HEK293 (cell line): ENCODE data around the gene CLP1.

Experiments used
- ATF2 ChIP-seq: fragments of 450-650 bp; formaldehyde crosslinking; IDR thresholded peaks from 2 replicates; pipeline ENCODE4 v1.5.1; 2016; ENCODE audit warnings: missing biosample characterization, missing genetic modification characterization, low read depth
- GLI2 ChIP-seq: fragments of 450-650 bp; formaldehyde crosslinking; IDR thresholded peaks from 2 replicates; pipeline ENCODE4; 2017; ENCODE audit warnings: missing biosample characterization, missing genetic modification characterization, low read depth, borderline replicate concordance
- REPIN1 ChIP-seq: fragments of 450-650 bp; formaldehyde crosslinking; IDR thresholded peaks from 2 replicates; pipeline ENCODE4 v1.5.1; 2017; ENCODE audit warnings: missing biosample characterization, missing genetic modification characterization, low read depth
- SCRT1 ChIP-seq: fragments of 450-650 bp; formaldehyde crosslinking; IDR thresholded peaks from 2 replicates; pipeline ENCODE4 v1.5.1; 2016; ENCODE audit warnings: missing biosample characterization, missing genetic modification characterization, borderline replicate concordance
- SP2 ChIP-seq: fragments of 450-650 bp; formaldehyde crosslinking; IDR thresholded peaks from 2 replicates; pipeline ENCODE4 v1.5.1; 2016; ENCODE audit warnings: missing biosample characterization, missing genetic modification characterization
- YY1 ChIP-seq: fragments of 450-650 bp; formaldehyde crosslinking; IDR thresholded peaks from 2 replicates; pipeline ENCODE4 v1.5.1; 2018; ENCODE audit warnings: missing biosample characterization, missing genetic modification characterization
- ZBTB8A ChIP-seq: fragments of 450-650 bp; formaldehyde crosslinking; IDR thresholded peaks from 2 replicates; pipeline ENCODE4 v1.5.1; 2016; ENCODE audit warnings: missing biosample characterization, missing genetic modification characterization
- ZFP37 ChIP-seq: fragments of 450-650 bp; formaldehyde crosslinking; IDR thresholded peaks from 2 replicates; pipeline ENCODE4 v1.5.1; 2016; ENCODE audit warnings: missing biosample characterization, missing genetic modification characterization
- ZNF16 ChIP-seq: fragments of 450-650 bp; formaldehyde crosslinking; IDR thresholded peaks from 2 replicates; pipeline ENCODE4 v1.5.1; 2016; ENCODE audit warnings: low read depth, missing biosample characterization, missing genetic modification characterization
- ZNF184 ChIP-seq: fragments of 450-650 bp; IDR thresholded peaks from 2 replicates; pipeline ENCODE4 v1.5.1; 2018; ENCODE audit warnings: missing biosample characterization, mild to moderate bottlenecking, missing genetic modification characterization
- ZNF23 ChIP-seq: fragments of 450-650 bp; formaldehyde crosslinking; IDR thresholded peaks from 2 replicates; pipeline ENCODE4 v1.5.1; 2016; ENCODE audit warnings: missing biosample characterization, missing genetic modification characterization, borderline replicate concordance
- ZNF274 ChIP-seq, 2 experiments: fragments of 200-500 bp in 1 of 2; fragments of 450-650 bp in 1 of 2; sonication (Bioruptor generic) in 1 of 2; formaldehyde crosslinking in 1 of 2; IDR thresholded peaks; 2 replicates each; pipeline versions ENCODE4 v1.5.1 to v1.6.1; 2014 to 2016; ENCODE audit warnings: borderline replicate concordance in 1 of 2, inconsistent platforms in 1 of 2, low read length in 1 of 2, missing biosample characterization in 1 of 2, missing genetic modification characterization in 1 of 2
- ZNF366 ChIP-seq: fragments of 450-650 bp; formaldehyde crosslinking; conservative IDR thresholded peaks from 2 replicates; pipeline ENCODE4 v1.5.1; 2016; ENCODE audit warnings: missing biosample characterization, missing genetic modification characterization
- ZNF391 ChIP-seq: fragments of 450-650 bp; formaldehyde crosslinking; IDR thresholded peaks from 2 replicates; pipeline ENCODE4 v1.5.1; 2016; ENCODE audit warnings: low read depth, missing biosample characterization, missing genetic modification characterization, borderline replicate concordance
- ZNF518A ChIP-seq: fragments of 450-650 bp; formaldehyde crosslinking; conservative IDR thresholded peaks from 2 replicates; pipeline ENCODE4 v1.5.1; 2016; ENCODE audit warnings: low read depth, missing biosample characterization, missing genetic modification characterization
- ZNF521 ChIP-seq: fragments of 450-650 bp; formaldehyde crosslinking; IDR thresholded peaks from 2 replicates; pipeline ENCODE4 v1.5.1; 2017; ENCODE audit warnings: missing biosample characterization, mild to moderate bottlenecking, missing genetic modification characterization
- ZNF548 ChIP-seq: fragments of 450-650 bp; formaldehyde crosslinking; IDR thresholded peaks from 2 replicates; pipeline ENCODE4 v1.5.1; 2016; ENCODE audit warnings: missing biosample characterization, missing genetic modification characterization
- ZNF561 ChIP-seq: fragments of 450-650 bp; IDR thresholded peaks from 2 replicates; pipeline ENCODE4 v1.5.1; 2018; ENCODE audit warnings: missing biosample characterization, missing genetic modification characterization, borderline replicate concordance
- ZNF585B ChIP-seq: fragments of 450-650 bp; formaldehyde crosslinking; IDR thresholded peaks from 2 replicates; pipeline ENCODE4 v1.5.1; 2016; ENCODE audit warnings: missing biosample characterization, missing genetic modification characterization
- ZNF621 ChIP-seq: fragments of 450-650 bp; formaldehyde crosslinking; IDR thresholded peaks from 2 replicates; pipeline ENCODE4 v1.5.1; 2017; ENCODE audit warnings: missing biosample characterization, missing genetic modification characterization
- ZNF777 ChIP-seq: fragments of 450-650 bp; formaldehyde crosslinking; IDR thresholded peaks from 2 replicates; pipeline ENCODE4 v1.5.1; 2017; ENCODE audit warnings: missing biosample characterization, missing genetic modification characterization, borderline replicate concordance
- ZNF792 ChIP-seq: fragments of 450-650 bp; formaldehyde crosslinking; IDR thresholded peaks from 2 replicates; pipeline ENCODE4 v1.5.1; 2016; ENCODE audit warnings: missing biosample characterization, missing genetic modification characterization
- ZNF837 ChIP-seq: fragments of 450-650 bp; formaldehyde crosslinking; IDR thresholded peaks from 2 replicates; pipeline ENCODE4 v1.5.1; 2016; ENCODE audit warnings: missing biosample characterization, missing genetic modification characterization
- ZXDB ChIP-seq: fragments of 450-650 bp; formaldehyde crosslinking; IDR thresholded peaks from 2 replicates; pipeline ENCODE4 v1.5.1; 2016; ENCODE audit warnings: missing biosample characterization, missing genetic modification characterization
- TF ChIP-seq, protein P1 (sequence below): fragments of 450-650 bp; formaldehyde crosslinking; IDR thresholded peaks from 2 replicates; pipeline ENCODE4 v1.5.1; 2016; ENCODE audit warnings: missing biosample characterization, missing genetic modification characterization
- TF ChIP-seq, protein P2 (sequence below): fragments of 450-650 bp; formaldehyde crosslinking; IDR thresholded peaks from 2 replicates; pipeline ENCODE4 v1.5.1; 2016; ENCODE audit warnings: missing biosample characterization, missing genetic modification characterization
- TF ChIP-seq, protein P3 (sequence below): fragments of 450-650 bp; formaldehyde crosslinking; IDR thresholded peaks from 2 replicates; pipeline ENCODE4 v1.5.1; 2016; ENCODE audit warnings: missing biosample characterization, missing genetic modification characterization

Gene CLP1

GRCh38 chr11:57667117-57667735 is 9.7 kb downstream of the CLP1 start (continued):
- 0 out of 2 replicates have a peak, but pooled peaks have one; percentile 22 for TF ChIP-seq ZBTB8A (tag by site-specific recombination)
- 0 out of 2 replicates have a peak, but pooled peaks have one; percentile 28 for TF ChIP-seq ZNF391 (tag by site-specific recombination)
- no peak for TF ChIP-seq ZNF521 (tag by site-specific recombination)
- TF ChIP-seq YY1 = peak; percentile 51; the same call in 1 of the 2 replicates
- TF ChIP-seq, protein P1, sequence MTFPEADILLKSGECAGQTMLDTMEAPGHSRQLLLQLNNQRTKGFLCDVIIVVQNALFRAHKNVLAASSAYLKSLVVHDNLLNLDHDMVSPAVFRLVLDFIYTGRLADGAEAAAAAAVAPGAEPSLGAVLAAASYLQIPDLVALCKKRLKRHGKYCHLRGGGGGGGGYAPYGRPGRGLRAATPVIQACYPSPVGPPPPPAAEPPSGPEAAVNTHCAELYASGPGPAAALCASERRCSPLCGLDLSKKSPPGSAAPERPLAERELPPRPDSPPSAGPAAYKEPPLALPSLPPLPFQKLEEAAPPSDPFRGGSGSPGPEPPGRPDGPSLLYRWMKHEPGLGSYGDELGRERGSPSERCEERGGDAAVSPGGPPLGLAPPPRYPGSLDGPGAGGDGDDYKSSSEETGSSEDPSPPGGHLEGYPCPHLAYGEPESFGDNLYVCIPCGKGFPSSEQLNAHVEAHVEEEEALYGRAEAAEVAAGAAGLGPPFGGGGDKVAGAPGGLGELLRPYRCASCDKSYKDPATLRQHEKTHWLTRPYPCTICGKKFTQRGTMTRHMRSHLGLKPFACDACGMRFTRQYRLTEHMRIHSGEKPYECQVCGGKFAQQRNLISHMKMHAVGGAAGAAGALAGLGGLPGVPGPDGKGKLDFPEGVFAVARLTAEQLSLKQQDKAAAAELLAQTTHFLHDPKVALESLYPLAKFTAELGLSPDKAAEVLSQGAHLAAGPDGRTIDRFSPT (tag by site-specific recombination) = no peak
- TF ChIP-seq ZNF518A = no peak; the same call in 1 of the 2 replicates
- peak; percentile 66 for TF ChIP-seq ZXDB
- TF ChIP-seq ZNF837 (tag by site-specific recombination) = no peak
- TF ChIP-seq, protein P2, sequence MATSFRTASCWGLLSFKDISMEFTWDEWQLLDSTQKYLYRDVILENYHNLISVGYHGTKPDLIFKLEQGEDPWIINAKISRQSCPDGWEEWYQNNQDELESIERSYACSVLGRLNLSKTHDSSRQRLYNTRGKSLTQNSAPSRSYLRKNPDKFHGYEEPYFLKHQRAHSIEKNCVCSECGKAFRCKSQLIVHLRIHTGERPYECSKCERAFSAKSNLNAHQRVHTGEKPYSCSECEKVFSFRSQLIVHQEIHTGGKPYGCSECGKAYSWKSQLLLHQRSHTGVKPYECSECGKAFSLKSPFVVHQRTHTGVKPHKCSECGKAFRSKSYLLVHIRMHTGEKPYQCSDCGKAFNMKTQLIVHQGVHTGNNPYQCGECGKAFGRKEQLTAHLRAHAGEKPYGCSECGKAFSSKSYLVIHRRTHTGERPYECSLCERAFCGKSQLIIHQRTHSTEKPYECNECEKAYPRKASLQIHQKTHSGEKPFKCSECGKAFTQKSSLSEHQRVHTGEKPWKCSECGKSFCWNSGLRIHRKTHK (tag by site-specific recombination) = no peak
- no peak for TF ChIP-seq ZNF792 (tag by site-specific recombination)
- no peak for TF ChIP-seq ZNF585B
- no peak for TF ChIP-seq ZNF621 (tag by site-specific recombination)
- no peak for TF ChIP-seq ZNF184 (tag by site-specific recombination)
- TF ChIP-seq ZFP37 (tag by site-specific recombination) = no peak
- TF ChIP-seq ZNF777 (tag by site-specific recombination) = no peak
- TF ChIP-seq ATF2 = no peak
- TF ChIP-seq, protein P3, sequence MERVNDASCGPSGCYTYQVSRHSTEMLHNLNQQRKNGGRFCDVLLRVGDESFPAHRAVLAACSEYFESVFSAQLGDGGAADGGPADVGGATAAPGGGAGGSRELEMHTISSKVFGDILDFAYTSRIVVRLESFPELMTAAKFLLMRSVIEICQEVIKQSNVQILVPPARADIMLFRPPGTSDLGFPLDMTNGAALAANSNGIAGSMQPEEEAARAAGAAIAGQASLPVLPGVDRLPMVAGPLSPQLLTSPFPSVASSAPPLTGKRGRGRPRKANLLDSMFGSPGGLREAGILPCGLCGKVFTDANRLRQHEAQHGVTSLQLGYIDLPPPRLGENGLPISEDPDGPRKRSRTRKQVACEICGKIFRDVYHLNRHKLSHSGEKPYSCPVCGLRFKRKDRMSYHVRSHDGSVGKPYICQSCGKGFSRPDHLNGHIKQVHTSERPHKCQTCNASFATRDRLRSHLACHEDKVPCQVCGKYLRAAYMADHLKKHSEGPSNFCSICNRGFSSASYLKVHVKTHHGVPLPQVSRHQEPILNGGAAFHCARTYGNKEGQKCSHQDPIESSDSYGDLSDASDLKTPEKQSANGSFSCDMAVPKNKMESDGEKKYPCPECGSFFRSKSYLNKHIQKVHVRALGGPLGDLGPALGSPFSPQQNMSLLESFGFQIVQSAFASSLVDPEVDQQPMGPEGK (tag by site-specific recombination) = peak; percentile 32; the same call in 1 of the 2 replicates
- TF ChIP-seq REPIN1 (tag by site-specific recombination) = no peak
- no peak for TF ChIP-seq GLI2 (tag by site-specific recombination)
- no peak for TF ChIP-seq ZNF274 (IDR thresholded peaks at IDR 0.05; ENCODE audit: low read length)
- no peak for TF ChIP-seq ZNF274 (tag by site-specific recombination; IDR thresholded peaks at IDR 0.05; ENCODE audit: borderline replicate concordance)
- TF ChIP-seq ZNF561 (tag by site-specific recombination) = 0 out of 2 replicates have a peak, but pooled peaks have one; percentile 28
- TF ChIP-seq ZNF548 (tag by site-specific recombination) = no peak
- no peak for TF ChIP-seq ZNF23
- TF ChIP-seq ZNF16 = no peak
- TF ChIP-seq SCRT1 (tag by site-specific recombination) = no peak
- 0 out of 2 replicates have a peak, but pooled peaks have one; percentile 63 for TF ChIP-seq SP2 (tag by site-specific recombination)
- no peak for TF ChIP-seq ZNF366 (tag by site-specific recombination)
